Stimulated activated CD8-positive, alpha-beta memory T cell treated with anti-CD3 and anti-CD28 coated beads, Interleukin-7, amount 100 ng/mL, for 4 hours (primary cell): ENCODE data around the gene AGPAT1.
"Not testable (repeated sequence)": the region's sequence is repeated elsewhere in the genome, so short reads cannot be mapped to it uniquely, and the experiment has no call there.

Experiments
- DNase-seq, 2 donors: peaks; one replicate each; pipeline ENCODE4 v3.0.0-alpha.2; 2020; ENCODE audit warnings: low read depth in 2 of 2

Gene AGPAT1

GRCh38 chr6:32175711-32176475, at the start of gene AGPAT1:
Gene AGPAT1 (minus strand): TSS chr6:32176084. CDS start chr6:32171496, 4,588 bp downstream.
- peak; percentile 94 for DNase-seq

GRCh38 chr6:32224696-32225095, 48.8 kb upstream of the AGPAT1 start:
- DNase-seq = no peak

DNA sequence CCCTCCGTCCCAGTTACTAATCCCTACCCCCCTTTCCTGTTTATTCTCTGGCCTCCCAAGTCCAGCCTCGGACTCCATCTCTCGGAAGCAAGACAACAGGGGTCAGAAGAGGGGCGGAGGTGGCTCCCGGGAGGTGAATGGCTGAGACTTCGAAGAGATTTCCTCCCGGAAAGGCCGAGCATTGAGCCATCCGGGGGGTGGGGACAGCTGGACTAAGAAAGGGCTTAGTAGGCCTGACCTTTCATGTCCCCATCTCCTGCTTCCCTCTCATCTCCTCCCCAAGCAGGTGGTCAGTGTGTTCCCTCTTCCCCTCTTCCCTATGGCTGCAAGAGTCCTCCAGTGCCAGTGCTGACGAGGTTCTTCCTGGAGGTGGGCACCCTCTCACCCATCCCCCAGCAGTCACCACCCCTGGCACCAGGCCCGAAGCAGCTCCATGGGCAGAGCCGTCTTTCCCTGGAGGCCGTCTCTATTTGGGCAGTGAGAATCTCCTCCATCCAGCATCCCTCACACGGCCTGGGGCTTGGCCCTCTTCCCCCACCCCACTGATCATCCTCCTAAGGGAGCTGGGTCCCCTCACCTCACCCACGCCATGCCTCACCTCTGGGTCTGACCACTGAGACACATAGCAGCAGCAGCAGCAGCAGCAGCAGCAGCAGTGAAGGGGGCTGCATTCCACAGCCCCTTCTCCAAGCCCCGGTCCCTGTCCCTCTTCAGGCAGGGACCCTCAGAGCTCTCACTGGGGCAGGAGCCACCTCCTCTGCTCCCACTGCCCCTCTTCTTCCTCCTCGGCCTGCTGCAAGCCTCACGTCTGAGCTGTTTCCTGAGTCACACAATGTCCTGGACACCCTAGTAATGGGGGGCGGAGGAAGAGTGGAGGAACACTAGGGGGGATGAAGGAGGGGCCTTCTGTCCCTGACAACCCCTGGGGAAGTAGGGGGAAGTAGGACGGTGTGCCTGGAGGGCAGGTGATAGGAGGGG, 47.7 kb upstream of the AGPAT1 start, which contains the start of gene NOTCH4:
Gene NOTCH4, minus strand, starts transcription at position 810 of the 978 bp plus-strand sequence. Its CDS starts 139 bp downstream, at position 671.
- no peak for DNase-seq

DNA sequence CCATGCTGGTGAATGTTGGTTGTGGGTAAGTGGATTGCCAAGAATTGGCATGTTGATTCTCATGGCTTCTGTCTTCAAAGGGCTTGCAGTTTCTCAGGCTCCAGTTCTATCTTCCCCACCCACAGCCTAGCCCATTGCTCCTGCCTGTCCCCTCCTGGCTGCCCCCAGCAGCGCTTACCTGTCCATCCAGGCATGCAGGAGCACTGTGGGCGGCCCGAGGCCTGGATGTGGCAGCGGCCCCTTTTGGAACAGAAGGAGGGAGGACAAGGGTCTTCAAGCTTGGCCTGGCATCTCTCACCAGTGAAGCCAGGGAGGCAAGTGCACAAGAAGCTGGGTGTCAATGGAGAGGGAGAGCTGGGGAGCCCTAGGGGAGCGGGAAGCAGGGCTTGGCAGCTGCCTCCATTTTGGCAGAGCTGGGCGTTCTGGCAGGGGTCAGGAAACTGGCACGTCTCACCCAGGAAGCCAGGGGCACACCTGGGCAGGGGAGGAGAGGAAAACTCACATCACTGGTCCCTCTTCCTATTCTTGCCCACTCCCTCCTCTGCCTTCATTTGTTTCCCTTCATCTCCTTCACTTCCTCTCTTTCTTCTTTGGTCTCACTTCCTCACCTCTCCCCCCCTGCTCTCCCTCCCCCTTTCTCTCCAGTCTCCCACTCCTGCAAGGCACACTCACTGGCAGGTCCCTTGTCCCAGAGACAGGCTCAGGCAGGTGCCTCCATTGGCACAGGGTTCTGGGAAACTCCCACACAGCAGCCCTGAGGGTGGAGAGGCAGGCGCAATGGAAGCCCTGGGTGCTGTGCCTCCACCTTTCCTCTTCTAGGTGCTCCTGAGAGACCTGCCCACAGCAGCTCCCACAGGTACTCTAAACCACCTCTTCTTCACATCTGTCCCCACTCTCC, 46.7 kb upstream of the AGPAT1 start:
- DNase-seq = no peak

- DNase-seq = no peak
These were observed 44.1 kb upstream of the AGPAT1 start for GRCh38 chr6:32220021-32220420.

- no peak for DNase-seq
These were observed 42.3 kb upstream of the AGPAT1 start for GRCh38 chr6:32218167-32218566.

- DNase-seq = no peak
These were observed 41.1 kb upstream of the AGPAT1 start for GRCh38 chr6:32216998-32217397.

DNA sequence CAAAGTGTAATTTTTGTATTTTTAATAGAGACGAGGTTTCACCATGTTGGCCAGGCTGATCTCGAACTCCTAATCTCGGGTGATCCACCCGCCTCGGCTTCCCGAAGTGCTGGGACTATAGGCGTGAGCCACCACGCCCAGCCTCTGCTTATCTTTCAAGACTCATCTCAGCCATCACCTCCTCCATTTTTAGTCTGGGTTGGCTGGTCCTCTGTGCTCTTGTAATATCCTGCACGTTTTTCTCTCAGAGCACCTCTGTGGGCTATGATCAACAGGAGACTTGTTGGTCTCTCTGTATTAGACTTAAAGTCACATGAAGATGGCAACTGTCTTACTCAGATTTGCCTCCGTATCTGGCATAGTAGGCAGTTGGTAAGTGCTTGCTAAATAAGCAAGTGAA, 40.4 kb upstream of the AGPAT1 start:
- no peak for DNase-seq

GRCh38 chr6:32215617-32216016, 39.7 kb upstream of the AGPAT1 start:
- no peak for DNase-seq

DNA sequence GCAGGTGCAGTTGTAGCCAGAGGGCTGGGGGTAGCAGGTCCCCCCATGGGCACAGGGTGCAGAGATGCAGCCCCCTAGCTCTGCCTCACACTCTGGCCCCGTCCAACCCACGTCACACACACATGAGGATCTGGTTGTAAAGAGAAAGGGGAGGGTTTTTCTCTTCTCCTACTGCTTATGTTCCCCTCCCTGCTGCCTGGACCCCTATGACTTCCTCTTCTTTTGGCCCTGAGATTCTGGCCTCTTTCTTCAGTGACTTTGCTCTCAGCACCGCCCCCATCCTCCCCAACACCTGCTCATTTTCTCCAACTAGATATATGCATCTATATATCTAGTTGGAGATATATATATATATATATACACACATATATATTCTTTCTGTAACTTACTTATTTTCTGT, 38.2 kb upstream of the AGPAT1 start:
- no peak for DNase-seq

DNA sequence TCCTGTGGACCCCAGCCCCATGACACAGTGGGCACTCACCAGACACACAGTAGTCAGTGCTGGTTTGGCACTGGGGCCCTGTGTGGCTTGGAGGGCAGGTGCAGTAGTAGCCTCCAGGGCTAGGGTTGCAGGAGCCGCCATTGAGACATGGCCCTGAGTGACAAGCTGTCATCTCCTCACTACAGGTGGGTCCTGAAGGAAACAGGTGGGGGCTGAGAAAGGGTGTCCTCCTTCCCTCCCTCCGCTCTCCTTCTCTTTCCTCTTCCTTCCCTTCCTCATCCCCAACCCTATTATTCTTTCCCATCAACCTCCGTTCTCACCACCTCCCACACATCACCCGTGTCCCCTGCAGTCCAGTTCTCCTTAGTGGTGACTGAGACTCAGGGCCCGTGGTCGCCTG, 37.8 kb upstream of the AGPAT1 start:
- no peak for DNase-seq

GRCh38 chr6:32212076-32212760, 36.3 kb upstream of the AGPAT1 start:
- no peak for DNase-seq

GRCh38 chr6:32211432-32211831, 35.5 kb upstream of the AGPAT1 start:
- DNase-seq = not testable (repeated sequence)

DNA sequence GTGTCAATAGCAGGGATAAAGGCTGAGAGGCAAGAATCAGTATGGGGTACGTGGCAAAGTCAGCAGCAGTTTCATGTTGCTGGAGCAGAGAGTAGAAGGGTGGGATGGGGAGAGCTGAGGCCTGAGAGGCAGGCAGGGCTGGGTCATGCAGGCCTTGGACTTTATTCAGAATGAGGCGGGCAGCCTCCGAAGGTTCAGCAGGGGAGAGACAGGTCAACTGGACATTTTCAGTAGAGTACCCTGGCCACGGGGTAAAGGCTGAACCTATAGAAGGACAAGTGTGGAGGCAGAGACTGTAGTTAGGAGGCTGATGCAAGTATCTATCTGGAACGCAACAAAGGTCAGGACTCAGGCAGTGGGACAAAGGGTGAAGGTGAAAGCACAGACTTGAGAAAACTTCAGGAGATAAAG, 34.3 kb upstream of the AGPAT1 start:
- DNase-seq = no peak

GRCh38 chr6:32208996-32209395, 33.1 kb upstream of the AGPAT1 start:
- no peak for DNase-seq

GRCh38 chr6:32204268-32204715, 28.4 kb upstream of the AGPAT1 start:
- DNase-seq = no peak

GRCh38 chr6:32203426-32204267, 27.8 kb upstream of the AGPAT1 start:
- no peak for DNase-seq

- no peak for DNase-seq
These were observed 26.3 kb upstream of the AGPAT1 start for GRCh38 chr6:32202186-32202585.

DNA sequence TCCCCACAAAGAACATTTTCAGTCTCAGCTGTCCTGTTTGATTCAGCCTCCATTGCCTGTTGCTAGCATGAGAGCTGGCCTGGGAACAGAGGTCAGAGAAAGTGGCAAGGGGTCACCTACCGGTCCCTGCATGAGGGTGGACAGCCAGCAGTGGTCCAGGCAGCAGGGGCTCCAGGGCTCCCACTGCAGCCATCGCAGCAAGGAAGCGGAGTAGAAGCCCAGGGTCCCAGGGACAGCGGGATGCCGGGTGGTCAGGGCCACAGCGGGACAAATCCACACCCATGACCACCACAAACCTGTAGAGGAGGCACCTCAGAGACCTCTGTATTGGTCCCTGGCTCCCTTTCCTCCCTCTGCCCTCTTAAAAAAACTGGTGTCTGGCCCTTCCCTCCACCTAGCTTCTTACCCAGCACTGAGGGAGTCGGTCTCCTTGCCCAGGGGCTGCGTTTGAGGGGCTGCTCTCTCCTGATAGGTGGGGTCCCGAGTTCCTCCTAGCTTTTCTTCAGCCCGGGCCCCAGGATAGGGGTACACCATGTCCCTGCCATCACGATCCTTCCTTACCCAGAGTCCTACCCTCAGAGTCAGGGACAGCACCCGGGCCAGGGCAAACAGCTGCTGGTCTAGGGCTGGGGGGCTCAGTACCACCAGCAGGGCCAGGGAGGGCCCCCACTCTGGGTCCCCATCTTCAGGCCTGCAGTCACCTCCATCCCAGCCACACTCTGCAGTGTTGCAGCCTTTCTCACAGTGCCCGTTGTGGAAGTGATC, 25.0 kb upstream of the AGPAT1 start:
- no peak for DNase-seq
